Loucy (cell line): ENCODE measurements around the gene STARD13.

Experiments used
- CTCF ChIP-seq: fragments of 200-600 bp; sonication (generic); conservative IDR thresholded peaks from 2 replicates; pipeline ENCODE4 v1.5.1; 2014; ENCODE audit warnings: mild to moderate bottlenecking, antibody characterized with exemption, low read length
- EZH2phosphoT487 ChIP-seq: fragments of 200-600 bp; IDR thresholded peaks from 2 replicates; pipeline ENCODE4 v1.6.1; 2018; ENCODE audit warnings: antibody characterized with exemption, mild to moderate bottlenecking, moderate library complexity, borderline replicate concordance

- TF ChIP-seq CTCF, result no peak
- no peak for TF ChIP-seq EZH2phosphoT487
Measured at GRCh38 chr13:33183431-33184111, 102.0 kb downstream of the STARD13 start.
